Endothelial cell (in vitro differentiated cells): ENCODE data around the gene BORCS5. TPM values are rescaled to one million over a fixed set of nuclear protein-coding genes. Genes with fewer than 3 reads are reported as not detected.

Experiments
- DNase-seq: peaks from one replicate; pipeline ENCODE4 v3.0.0; 2021; ENCODE audit warnings: low spot score
- H3K27ac Mint-ChIP-seq: one replicate; pipeline ENCODE4 v1.8.0; 2021; ENCODE audit warnings: mixed read lengths, inconsistent platforms; ENCODE audit not compliant: unreplicated experiment
- H3K27me3 Mint-ChIP-seq: one replicate; pipeline ENCODE4 v1.8.0; 2021; ENCODE audit warnings: mild to moderate bottlenecking, moderate library complexity, mixed read lengths, inconsistent platforms; ENCODE audit not compliant: unreplicated experiment
- H3K36me3 Mint-ChIP-seq: one replicate; pipeline ENCODE4 v1.8.0; 2021; ENCODE audit warnings: mild to moderate bottlenecking, low read depth, mixed read lengths, inconsistent platforms; ENCODE audit not compliant: unreplicated experiment
- H3K4me1 Mint-ChIP-seq: one replicate; pipeline ENCODE4 v1.8.0; 2021; ENCODE audit warnings: mild to moderate bottlenecking, mixed read lengths, inconsistent platforms; ENCODE audit not compliant: unreplicated experiment
- H3K4me3 Mint-ChIP-seq: one replicate; pipeline ENCODE4 v1.8.0; 2021; ENCODE audit warnings: mild to moderate bottlenecking, mixed read lengths, inconsistent platforms; ENCODE audit not compliant: unreplicated experiment
- H3K9me3 Mint-ChIP-seq: one replicate; pipeline ENCODE4 v1.8.0; 2021; ENCODE audit warnings: mixed read lengths, inconsistent platforms; ENCODE audit not compliant: unreplicated experiment
- total RNA-seq: library from RNA; stranded (reverse); fragmentation: NEBNext Ultra II Directional; extraction: Animal tissue kit (Norgen Biotek cat#: 25700); gene quantifications from one replicate; pipeline ENCODE4 v1.2.1, GENCODE V29; 2021; ENCODE audit not compliant: unreplicated experiment
- TF ChIP-seq, protein P1 (sequence below): fragments of 200-600 bp; sonication (generic); IDR thresholded peaks from one replicate; pipeline ENCODE4 v1.5.0; 2021; ENCODE audit warnings: antibody characterized with exemption; ENCODE audit not compliant: unreplicated experiment

The BORCS5 gene
- total RNA-seq, 1 donor from 2014 or later, result 10.4 TPM

DNA sequence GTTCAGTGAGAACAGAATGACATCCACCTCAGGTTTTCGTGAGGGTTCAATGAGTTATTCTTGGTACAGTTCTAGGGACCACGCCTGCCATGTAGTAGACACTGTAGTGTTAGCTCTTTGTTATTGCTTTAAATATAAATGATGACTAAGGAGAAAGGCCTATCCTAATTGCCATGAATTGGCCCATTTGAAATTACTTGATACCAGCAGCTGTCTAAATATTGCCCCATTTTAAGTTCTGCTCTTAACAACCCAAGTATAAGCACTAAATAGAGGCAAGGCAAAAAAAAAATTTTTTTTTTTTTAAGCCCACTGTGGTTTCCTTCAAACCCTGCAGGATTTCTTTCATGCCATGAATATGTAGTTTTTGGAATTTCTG, 84.5 kb downstream of the BORCS5 start:
- no peak for DNase-seq
- peaks cover 9% of the 10 kb centered on the region for H3K4me1 Mint-ChIP-seq
- H3K36me3 Mint-ChIP-seq, result peaks cover 6% of the 10 kb centered on the region
- TF ChIP-seq, protein P1, sequence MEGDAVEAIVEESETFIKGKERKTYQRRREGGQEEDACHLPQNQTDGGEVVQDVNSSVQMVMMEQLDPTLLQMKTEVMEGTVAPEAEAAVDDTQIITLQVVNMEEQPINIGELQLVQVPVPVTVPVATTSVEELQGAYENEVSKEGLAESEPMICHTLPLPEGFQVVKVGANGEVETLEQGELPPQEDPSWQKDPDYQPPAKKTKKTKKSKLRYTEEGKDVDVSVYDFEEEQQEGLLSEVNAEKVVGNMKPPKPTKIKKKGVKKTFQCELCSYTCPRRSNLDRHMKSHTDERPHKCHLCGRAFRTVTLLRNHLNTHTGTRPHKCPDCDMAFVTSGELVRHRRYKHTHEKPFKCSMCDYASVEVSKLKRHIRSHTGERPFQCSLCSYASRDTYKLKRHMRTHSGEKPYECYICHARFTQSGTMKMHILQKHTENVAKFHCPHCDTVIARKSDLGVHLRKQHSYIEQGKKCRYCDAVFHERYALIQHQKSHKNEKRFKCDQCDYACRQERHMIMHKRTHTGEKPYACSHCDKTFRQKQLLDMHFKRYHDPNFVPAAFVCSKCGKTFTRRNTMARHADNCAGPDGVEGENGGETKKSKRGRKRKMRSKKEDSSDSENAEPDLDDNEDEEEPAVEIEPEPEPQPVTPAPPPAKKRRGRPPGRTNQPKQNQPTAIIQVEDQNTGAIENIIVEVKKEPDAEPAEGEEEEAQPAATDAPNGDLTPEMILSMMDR, result no peak
- H3K9me3 Mint-ChIP-seq, result no peaks in the 10 kb centered on the region
- H3K4me3 Mint-ChIP-seq, result no peak overlapping the region
- H3K27ac Mint-ChIP-seq, result no peak overlapping the region
- peaks cover 3% of the 10 kb centered on the region for H3K27me3 Mint-ChIP-seq

DNA sequence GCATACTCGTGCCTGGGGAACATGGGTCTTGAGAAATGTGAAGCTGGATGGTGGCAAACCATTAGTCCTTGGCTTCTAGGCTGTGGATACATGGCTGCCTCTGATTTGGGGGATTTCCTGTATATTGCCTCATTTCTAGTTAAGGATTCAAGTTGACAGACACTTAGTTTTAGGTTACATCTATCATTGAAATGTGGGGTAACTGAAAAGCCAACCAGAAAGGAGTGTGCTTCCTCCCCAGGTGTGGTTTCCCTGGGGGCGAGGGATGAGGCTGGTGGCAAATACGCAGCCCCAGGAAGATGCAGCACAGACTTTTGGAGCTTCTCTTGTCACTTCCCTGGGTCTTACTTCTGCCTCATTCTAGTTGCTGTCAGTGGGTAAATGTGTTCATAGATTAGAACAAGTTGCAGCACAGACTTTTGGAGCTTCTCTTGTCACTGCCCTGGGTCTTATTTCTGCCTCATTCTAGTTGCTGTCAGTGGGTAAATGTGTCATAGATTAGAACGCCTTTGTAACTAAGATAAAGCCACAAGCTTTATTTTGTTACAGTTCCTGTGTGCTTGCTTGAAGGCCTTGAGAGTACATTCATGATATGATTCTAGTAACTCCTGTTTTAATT, 85.1 kb downstream of the BORCS5 start:
- H3K4me3 Mint-ChIP-seq, result no peak overlapping the region
- H3K4me1 Mint-ChIP-seq, result peaks cover 12% of the 10 kb centered on the region
- TF ChIP-seq, protein P1, result no peak
- H3K36me3 Mint-ChIP-seq, result peaks cover 5% of the 10 kb centered on the region
- peaks cover 3% of the 10 kb centered on the region for H3K27me3 Mint-ChIP-seq
- no peak for DNase-seq
- no peak overlapping the region for H3K27ac Mint-ChIP-seq
- H3K9me3 Mint-ChIP-seq, result no peaks in the 10 kb centered on the region

DNA sequence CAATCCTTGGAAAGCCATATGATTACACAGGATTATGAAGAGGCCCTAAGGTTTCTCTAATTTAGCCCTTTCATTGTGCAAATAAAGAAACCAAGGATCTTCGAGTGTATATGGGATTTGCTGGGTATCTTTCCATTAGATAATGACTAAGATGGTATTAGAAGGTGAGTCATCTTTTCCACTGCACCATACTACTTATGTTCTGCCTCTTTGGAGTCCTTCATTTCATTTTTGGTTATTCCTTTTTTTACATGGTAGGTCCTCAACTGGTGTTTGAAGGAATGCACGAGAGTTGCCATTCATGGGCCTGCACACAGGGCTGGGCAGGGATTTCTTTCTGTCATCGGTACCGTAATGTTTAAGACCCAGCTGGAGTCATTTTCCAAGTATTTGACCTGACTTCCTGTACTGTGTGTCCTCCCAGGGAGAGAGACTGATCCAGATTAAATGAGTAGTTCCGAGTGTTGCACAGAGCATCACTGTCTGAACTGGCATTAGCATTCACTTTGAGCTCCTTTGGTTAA, 85.7 kb downstream of the BORCS5 start:
- Mint-ChIP-seq H3K4me3 (no peak overlapping the region), H3K9me3 (no peaks in the 10 kb centered on the region), H3K27ac (no peak overlapping the region), H3K4me1 (peaks cover 16% of the 10 kb centered on the region), H3K36me3 (no peaks in the 10 kb centered on the region), H3K27me3 (peaks cover 3% of the 10 kb centered on the region)
- TF ChIP-seq, protein P1, result no peak
- no peak for DNase-seq

DNA sequence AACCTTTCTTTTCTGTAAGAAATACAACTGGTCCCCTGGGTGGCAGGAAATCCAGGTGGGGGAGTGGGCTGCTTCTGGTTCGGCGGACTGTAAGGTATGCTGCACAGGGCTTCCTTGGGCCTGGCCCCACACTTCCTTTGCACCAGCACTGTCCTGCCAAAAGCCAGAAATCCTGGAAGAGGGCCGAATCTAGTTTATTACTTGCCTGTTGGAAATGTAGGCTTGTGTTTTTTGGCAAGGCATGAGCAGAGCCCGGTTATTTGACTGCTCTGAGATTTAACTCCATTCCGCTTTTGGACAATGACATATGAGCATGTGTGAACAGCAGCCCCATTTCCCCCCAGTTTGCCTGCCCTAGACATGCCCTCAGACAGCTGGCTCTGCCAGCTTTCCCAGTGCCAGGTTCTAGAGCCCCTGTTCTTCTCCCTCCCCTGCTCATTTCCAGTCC, 86.6 kb downstream of the BORCS5 start:
- no peak overlapping the region for H3K27ac Mint-ChIP-seq
- TF ChIP-seq, protein P1, result no peak
- H3K4me1 Mint-ChIP-seq, result peaks cover 16% of the 10 kb centered on the region
- peaks cover 3% of the 10 kb centered on the region for H3K27me3 Mint-ChIP-seq
- H3K36me3 Mint-ChIP-seq, result no peaks in the 10 kb centered on the region
- no peak for DNase-seq
- no peaks in the 10 kb centered on the region for H3K9me3 Mint-ChIP-seq
- no peak overlapping the region for H3K4me3 Mint-ChIP-seq

DNA sequence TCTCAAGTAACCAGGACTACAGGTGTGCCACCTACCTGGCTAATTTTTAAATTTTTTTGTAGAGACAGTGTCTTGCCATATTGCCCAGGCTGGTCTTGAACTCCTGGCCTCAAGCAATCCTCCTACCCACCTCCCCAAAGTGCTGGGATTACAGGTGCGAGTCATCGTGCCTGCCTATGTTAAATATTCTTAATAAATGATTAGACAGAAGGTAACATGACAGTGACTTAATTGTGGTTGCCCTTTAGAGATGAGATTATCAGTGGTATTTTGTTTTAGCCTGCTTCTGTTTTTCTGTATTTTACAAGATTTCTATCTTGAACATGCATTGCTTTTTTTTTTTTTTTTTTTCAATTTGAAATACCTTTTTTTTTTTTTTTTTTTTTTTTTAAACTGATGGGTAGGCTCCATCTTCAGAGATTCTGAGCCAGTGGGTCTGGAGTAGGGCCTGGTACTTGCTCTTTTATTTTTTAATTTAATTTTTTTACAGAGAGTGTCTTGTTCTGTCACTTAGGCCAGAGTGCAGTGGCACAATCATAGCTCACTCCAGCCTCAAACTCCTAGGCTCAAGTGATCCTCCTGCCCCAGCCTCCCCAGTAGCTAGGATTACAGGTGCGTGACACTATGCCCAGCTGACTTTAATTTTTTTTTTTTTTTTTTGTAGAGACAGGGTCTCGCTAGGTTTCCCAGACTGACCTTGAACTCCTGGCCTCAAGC, 88.4 kb downstream of the BORCS5 start:
- Mint-ChIP-seq H3K4me3 (no peak overlapping the region), H3K36me3 (no peaks in the 10 kb centered on the region), H3K27me3 (peaks cover 2% of the 10 kb centered on the region), H3K9me3 (no peaks in the 10 kb centered on the region), H3K4me1 (peaks cover 16% of the 10 kb centered on the region), H3K27ac (no peak overlapping the region)
- no peak for DNase-seq
- TF ChIP-seq, protein P1, result no peak
